Liver (tissue), 9 donors: ENCODE data around the gene PWWP2B. TPM values are rescaled to one million over a fixed set of nuclear protein-coding genes. Genes with fewer than 3 reads are reported as not detected.

Experiments used
- DNase-seq: peaks from one replicate; pipeline ENCODE4 v3.0.0-alpha.2; 2017; ENCODE audit warnings: low spot score
- H3K27ac ChIP-seq, 2 donors: one replicate each; pipeline ENCODE4 v1.7.0; 2013; ENCODE audit warnings: inconsistent platforms in 2 of 2, low read length in 2 of 2, control low read depth in 1 of 2, low read depth in 1 of 2, mild to moderate bottlenecking in 1 of 2
- H3K27me3 ChIP-seq, 4 donors: one replicate each; pipeline versions ENCODE4 v1.6.1 to v1.7.0; 2013; ENCODE audit warnings: low read length in 3 of 4, inconsistent platforms in 1 of 4, mild to moderate bottlenecking in 1 of 4, moderate library complexity in 1 of 4; ENCODE audit not compliant: control insufficient read depth in 4 of 4, insufficient read depth in 4 of 4
- H3K36me3 ChIP-seq, 4 donors: one replicate each; pipeline versions ENCODE4 v1.6.1 to v1.7.0; 2013; ENCODE audit warnings: low read length in 3 of 4, mild to moderate bottlenecking in 3 of 4, low read depth in 1 of 4, moderate library complexity in 1 of 4; ENCODE audit not compliant: control insufficient read depth in 4 of 4, insufficient read depth in 3 of 4
- H3K4me1 ChIP-seq, 4 donors: one replicate each; pipeline versions ENCODE4 v1.6.1 to v1.7.0; 2013; ENCODE audit warnings: low read length in 3 of 4, mild to moderate bottlenecking in 3 of 4, moderate library complexity in 1 of 4; ENCODE audit not compliant: control insufficient read depth in 4 of 4, insufficient read depth in 4 of 4
- H3K4me3 ChIP-seq, 3 donors: one replicate each; pipeline versions ENCODE4 v1.6.1 to v1.7.0; 2013; ENCODE audit warnings: low read length in 3 of 3, control low read depth in 1 of 3, low read depth in 1 of 3, mild to moderate bottlenecking in 1 of 3
- H3K9ac ChIP-seq, 2 donors: one replicate each; pipeline ENCODE4 v1.7.0; 2013; ENCODE audit warnings: low read length in 2 of 2, mild to moderate bottlenecking in 2 of 2, moderate library complexity in 2 of 2, control low read depth in 1 of 2, low read depth in 1 of 2
- H3K9me3 ChIP-seq, 4 donors: one replicate each; pipeline versions ENCODE4 v1.6.1 to v1.7.0; 2013; ENCODE audit warnings: low read length in 3 of 4; ENCODE audit not compliant: control insufficient read depth in 4 of 4
- ATF3 ChIP-seq: IDR thresholded peaks from 2 replicates; pipeline ENCODE4 v1.6.1; 2016; ENCODE audit warnings: antibody characterized with exemption
- CTCF ChIP-seq: fragments of 150-350 bp; IDR thresholded peaks from 2 replicates; pipeline ENCODE4 v1.5.1; 2017; ENCODE audit warnings: improper control_type of control experiment, low read depth, low read length; ENCODE audit not compliant: missing input control
- EGR1 ChIP-seq, 2 donors: IDR thresholded peaks; 2 replicates each; pipeline ENCODE4 v1.6.1; 2016 to 2018; ENCODE audit warnings: antibody characterized with exemption in 2 of 2, low read depth in 2 of 2
- FOXA1 ChIP-seq: IDR thresholded peaks from 2 replicates; pipeline ENCODE4 v1.6.1; 2016; ENCODE audit warnings: antibody characterized with exemption
- FOXA2 ChIP-seq: IDR thresholded peaks from 2 replicates; pipeline ENCODE4 v1.6.1; 2016; ENCODE audit warnings: antibody characterized with exemption
- GABPA ChIP-seq, 2 donors: IDR thresholded peaks in 1 of 2; conservative IDR thresholded peaks in 1 of 2; 2 replicates each; pipeline ENCODE4 v1.6.1; 2016; ENCODE audit warnings: antibody characterized with exemption in 2 of 2, mild to moderate bottlenecking in 1 of 2, moderate library complexity in 1 of 2
- HNF4A ChIP-seq, 2 donors: conservative IDR thresholded peaks; 2 replicates each; pipeline ENCODE4 v1.6.1; 2016; ENCODE audit warnings: antibody characterized with exemption in 2 of 2, mild to moderate bottlenecking in 2 of 2
- HNF4G ChIP-seq: IDR thresholded peaks from 2 replicates; pipeline ENCODE4 v1.6.1; 2016; ENCODE audit warnings: antibody characterized with exemption
- JUND ChIP-seq, 2 donors: IDR thresholded peaks; 2 replicates each; pipeline ENCODE4 v1.6.1; 2016; ENCODE audit warnings: antibody characterized with exemption in 2 of 2
- NR2F2 ChIP-seq: IDR thresholded peaks from 2 replicates; pipeline ENCODE4 v1.6.1; 2016; ENCODE audit warnings: antibody characterized with exemption
- RAD21 ChIP-seq, 2 donors: IDR thresholded peaks; 2 replicates each; pipeline ENCODE4 v1.6.1; 2016; ENCODE audit warnings: antibody characterized with exemption in 2 of 2, mild to moderate bottlenecking in 2 of 2
- REST ChIP-seq: IDR thresholded peaks from 2 replicates; pipeline ENCODE4 v1.6.1; 2016; ENCODE audit warnings: antibody characterized with exemption, mild to moderate bottlenecking
- RXRA ChIP-seq, 2 donors: IDR thresholded peaks; 2 replicates each; pipeline ENCODE4 v1.6.1; 2017 to 2018; ENCODE audit warnings: antibody characterized with exemption in 2 of 2, mild to moderate bottlenecking in 1 of 2
- SP1 ChIP-seq: IDR thresholded peaks from 2 replicates; pipeline ENCODE4 v1.6.1; 2018; ENCODE audit warnings: antibody characterized with exemption, mild to moderate bottlenecking
- TAF1 ChIP-seq: conservative IDR thresholded peaks from 2 replicates; pipeline ENCODE4 v1.6.1; 2016; ENCODE audit warnings: antibody characterized with exemption, mild to moderate bottlenecking
- YY1 ChIP-seq: IDR thresholded peaks from 2 replicates; pipeline ENCODE4 v1.6.1; 2016; ENCODE audit warnings: antibody characterized with exemption, mild to moderate bottlenecking
- ZBTB33 ChIP-seq: IDR thresholded peaks from 2 replicates; pipeline ENCODE4 v1.6.1; 2016; ENCODE audit warnings: antibody characterized with exemption
- WGBS: extraction: QIAGEN DNeasy Blood & Tissue Kit; methylation state at CpG from one replicate; pipeline ENCODE4 v1.1.7; 2013; 5-methylcytosine and 5-hydroxymethylcytosine counted together
- polyA plus RNA-seq, 2 donors: library from polyadenylated mRNA; stranded (reverse) in 1 of 2; unstranded in 1 of 2; fragments of 200-250 nt in 1 of 2; fragments of >200 nt in 1 of 2; fragmentation: Nextera tagmentation in 1 of 2; extraction: Ambion mirVana in 1 of 2; gene quantifications; one replicate each; pipeline versions ENCODE4 v1.2.1 to v1.2.3, GENCODE V29; 2013 to 2015
- total RNA-seq, 2 donors: library from RNA; depleted of rRNA; stranded (reverse); fragments of >200 nt; gene quantifications; one replicate each; pipeline ENCODE4 v1.2.3, GENCODE V29; 2014
- TF ChIP-seq, protein P1 (sequence below): IDR thresholded peaks from 2 replicates; pipeline ENCODE4 v1.6.1; 2016; ENCODE audit warnings: antibody characterized with exemption
- donor health status: healthy.
- donor health status: healthy.
- donor health status: healthy.
- donor health status: healthy.
- donor health status: healthy.

Gene PWWP2B
- total and polyA plus RNA-seq, 4 donors = 0.75 to 4.2 (median 3.6) TPM

DNA sequence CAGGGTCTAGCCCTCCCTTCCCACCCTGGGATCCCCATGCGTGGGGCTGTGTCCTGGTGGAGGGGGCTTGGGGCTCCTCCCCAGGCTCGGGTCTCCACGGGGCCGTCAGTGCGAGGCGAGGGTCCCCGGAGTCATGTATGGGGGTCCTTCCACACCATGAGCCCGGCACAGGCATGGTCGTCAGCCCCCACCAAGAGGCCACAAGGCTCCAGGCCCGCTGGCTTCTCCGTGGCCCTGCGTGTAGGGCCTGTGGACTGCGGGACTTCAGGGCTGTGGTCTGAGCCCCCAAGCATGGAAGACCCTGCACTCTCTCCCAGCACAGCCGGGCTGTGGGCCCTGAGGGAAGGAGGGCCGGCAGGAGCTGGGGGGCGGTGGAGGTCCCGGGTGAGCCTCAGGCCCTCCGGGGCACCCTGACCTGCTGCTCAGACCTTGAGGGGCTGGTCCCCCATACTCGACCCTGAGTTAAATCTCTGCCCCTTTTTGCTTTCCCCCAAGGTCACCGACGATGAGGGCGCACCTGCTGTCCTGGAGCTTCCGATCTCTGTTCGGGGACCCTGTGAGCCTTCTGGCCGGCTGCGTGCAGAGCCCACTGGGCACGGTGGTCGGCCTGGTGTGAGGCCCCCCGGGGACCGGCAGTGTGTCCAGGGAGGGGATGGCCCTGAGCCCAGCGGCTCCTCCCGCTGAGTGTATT is 19.7 kb downstream of the PWWP2B start:
- Histone ChIP-seq H3K27me3 (no peaks in the 10 kb centered on the region), H3K36me3 (no peaks in the 10 kb centered on the region), H3K4me1 (peaks cover 0 to 18% (median 4%) of the 10 kb centered on the region in 4 donors), H3K27ac (no peak overlapping the region), H3K9ac (no peak overlapping the region), H3K4me3 (no peak overlapping the region), H3K9me3 (no peaks in the 10 kb centered on the region)
- 94% methylated on average over 32 of the region's 32 CpGs for WGBS
- DNase-seq = no peak
- no peak for TF ChIP-seq REST
- no peak for TF ChIP-seq RXRA (IDR thresholded peaks at IDR 0.05)
- no peak for TF ChIP-seq YY1
- no peak for TF ChIP-seq EGR1 (IDR thresholded peaks at IDR 0.05; ENCODE audit: low read depth in 2 of 2)
- TF ChIP-seq ZBTB33 = no peak
- no peak for TF ChIP-seq TAF1
- TF ChIP-seq FOXA1 = no peak
- TF ChIP-seq ATF3 = no peak
- TF ChIP-seq RAD21 (IDR thresholded peaks at IDR 0.05) = no peak
- no peak for TF ChIP-seq SP1
- TF ChIP-seq GABPA (IDR thresholded peaks at IDR 0.05 in 1 of 2, conservative IDR thresholded peaks at IDR 0.05 in 1 of 2) = no peak
- TF ChIP-seq, protein P1, sequence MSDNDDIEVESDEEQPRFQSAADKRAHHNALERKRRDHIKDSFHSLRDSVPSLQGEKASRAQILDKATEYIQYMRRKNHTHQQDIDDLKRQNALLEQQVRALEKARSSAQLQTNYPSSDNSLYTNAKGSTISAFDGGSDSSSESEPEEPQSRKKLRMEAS = no peak
- TF ChIP-seq FOXA2 = no peak
- no peak for TF ChIP-seq CTCF
- no peak for TF ChIP-seq NR2F2
- no peak for TF ChIP-seq HNF4A (conservative IDR thresholded peaks at IDR 0.05)
- TF ChIP-seq JUND (IDR thresholded peaks at IDR 0.05) = no peak
- no peak for TF ChIP-seq HNF4G
